Measurements from ENCODE around the gene EGFR.

GRCh38 chr7:55107946-55108345 is 89.1 kb downstream of the EGFR start:
- TF ChIP-seq EZH2 (IDR thresholded peaks at IDR 0.05; ENCODE audit: borderline replicate concordance, low read depth, low read length, severe bottlenecking) = no peak
- no peak for TF ChIP-seq CTCF (IDR thresholded peaks at IDR 0.05; ENCODE audit: borderline replicate concordance, extremely low read depth, low read length, poor library complexity, severe bottlenecking)
